ENCODE data around the gene FOXD1. TPM values are rescaled to one million over a fixed set of nuclear protein-coding genes. Genes with fewer than 3 reads are reported as not detected.
"Not testable (repeated sequence)": the region's sequence is repeated elsewhere in the genome, so short reads cannot be mapped to it uniquely, and the experiment has no call there.

FOXD1 gene
- not detected for polyA plus RNA-seq (2012; ENCODE audit: missing spikeins)

- DNase-seq (ENCODE audit: insufficient read length) = no peak
- TF ChIP-seq POLR2A (IDR thresholded peaks at IDR 0.05; ENCODE audit: low read depth, low read length) (no peak), TAF1 (IDR thresholded peaks at IDR 0.05; ENCODE audit: borderline replicate concordance, low read depth, low read length) (no peak), POLR2AphosphoS5 (IDR thresholded peaks at IDR 0.05; ENCODE audit: low read depth, low read length) (no peak)
- FAIRE-seq = no peak
Measured at GRCh38 chr5:73448463-73449136, at the start of gene FOXD1. Gene FOXD1, minus strand, starts transcription at chr5:73448777. Its CDS starts 415 bp downstream, at chr5:73448362.

GRCh38 chr5:73497497-73498056 lies 49.0 kb upstream of the FOXD1 start:
- peak; percentile 88 for FAIRE-seq
- DNase-seq (ENCODE audit: insufficient read length) = no peak
- TF ChIP-seq TAF1 (IDR thresholded peaks at IDR 0.05; ENCODE audit: borderline replicate concordance, low read depth, low read length) (no peak), POLR2A (IDR thresholded peaks at IDR 0.05; ENCODE audit: low read depth, low read length) (no peak), POLR2AphosphoS5 (IDR thresholded peaks at IDR 0.05; ENCODE audit: low read depth, low read length) (no peak)

GRCh38 chr5:73496984-73497457 lies 48.4 kb upstream of the FOXD1 start:
- TF ChIP-seq POLR2A (IDR thresholded peaks at IDR 0.05; ENCODE audit: low read depth, low read length) (no peak), POLR2AphosphoS5 (IDR thresholded peaks at IDR 0.05; ENCODE audit: low read depth, low read length) (no peak), TAF1 (IDR thresholded peaks at IDR 0.05; ENCODE audit: borderline replicate concordance, low read depth, low read length) (no peak)
- FAIRE-seq (no peak), DNase-seq (ENCODE audit: insufficient read length) (no peak)

- FAIRE-seq (no peak), DNase-seq (ENCODE audit: insufficient read length) (no peak)
- no peak for TF ChIP-seq TAF1 (IDR thresholded peaks at IDR 0.05; ENCODE audit: borderline replicate concordance, low read depth, low read length)
- TF ChIP-seq POLR2A (IDR thresholded peaks at IDR 0.05; ENCODE audit: low read depth, low read length) = no peak
- TF ChIP-seq POLR2AphosphoS5 (IDR thresholded peaks at IDR 0.05; ENCODE audit: low read depth, low read length) = no peak
Measured at GRCh38 chr5:73495772-73496335, 47.3 kb upstream of the FOXD1 start.

GRCh38 chr5:73494721-73495120 lies 46.1 kb upstream of the FOXD1 start:
- FAIRE-seq (no peak), DNase-seq (ENCODE audit: insufficient read length) (no peak)
- TF ChIP-seq POLR2AphosphoS5 (IDR thresholded peaks at IDR 0.05; ENCODE audit: low read depth, low read length) = no peak
- no peak for TF ChIP-seq TAF1 (IDR thresholded peaks at IDR 0.05; ENCODE audit: borderline replicate concordance, low read depth, low read length)
- TF ChIP-seq POLR2A (IDR thresholded peaks at IDR 0.05; ENCODE audit: low read depth, low read length) = no peak

GRCh38 chr5:73493421-73493820 lies 44.8 kb upstream of the FOXD1 start:
- no peak for FAIRE-seq
- no peak for DNase-seq (ENCODE audit: insufficient read length)
- TF ChIP-seq TAF1 (IDR thresholded peaks at IDR 0.05; ENCODE audit: borderline replicate concordance, low read depth, low read length) = no peak

- DNase-seq (ENCODE audit: insufficient read length) (no peak), FAIRE-seq (no peak)
- no peak for TF ChIP-seq TAF1 (IDR thresholded peaks at IDR 0.05; ENCODE audit: borderline replicate concordance, low read depth, low read length)
Measured at GRCh38 chr5:73491155-73491554, 42.6 kb upstream of the FOXD1 start.

- no peak for TF ChIP-seq POLR2A (IDR thresholded peaks at IDR 0.05; ENCODE audit: low read depth, low read length)
- no peak for TF ChIP-seq TAF1 (IDR thresholded peaks at IDR 0.05; ENCODE audit: borderline replicate concordance, low read depth, low read length)
- no peak for TF ChIP-seq POLR2AphosphoS5 (IDR thresholded peaks at IDR 0.05; ENCODE audit: low read depth, low read length)
- FAIRE-seq (no peak), DNase-seq (ENCODE audit: insufficient read length) (no peak)
Measured at GRCh38 chr5:73490088-73490487, 41.5 kb upstream of the FOXD1 start.

GRCh38 chr5:73488806-73489205 lies 40.2 kb upstream of the FOXD1 start:
- FAIRE-seq (no peak), DNase-seq (ENCODE audit: insufficient read length) (no peak)

GRCh38 chr5:73487815-73488214 lies 39.2 kb upstream of the FOXD1 start:
- TF ChIP-seq POLR2AphosphoS5 (IDR thresholded peaks at IDR 0.05; ENCODE audit: low read depth, low read length) (no peak), TAF1 (IDR thresholded peaks at IDR 0.05; ENCODE audit: borderline replicate concordance, low read depth, low read length) (no peak), POLR2A (IDR thresholded peaks at IDR 0.05; ENCODE audit: low read depth, low read length) (no peak)
- DNase-seq (ENCODE audit: insufficient read length) (no peak), FAIRE-seq (no peak)

More at GRCh38 chr5:73488806-73489205, 40.2 kb upstream of the FOXD1 start:
- no peak for TF ChIP-seq POLR2A (IDR thresholded peaks at IDR 0.05; ENCODE audit: low read depth, low read length)
- TF ChIP-seq POLR2AphosphoS5 (IDR thresholded peaks at IDR 0.05; ENCODE audit: low read depth, low read length) = no peak
- no peak for TF ChIP-seq TAF1 (IDR thresholded peaks at IDR 0.05; ENCODE audit: borderline replicate concordance, low read depth, low read length)

- FAIRE-seq = not testable (repeated sequence)
Measured at GRCh38 chr5:73487257-73487656, 38.7 kb upstream of the FOXD1 start.

GRCh38 chr5:73486119-73486899 lies 37.7 kb upstream of the FOXD1 start:
- FAIRE-seq (no peak), DNase-seq (ENCODE audit: insufficient read length) (no peak)
- TF ChIP-seq TAF1 (IDR thresholded peaks at IDR 0.05; ENCODE audit: borderline replicate concordance, low read depth, low read length) = no peak
- no peak for TF ChIP-seq POLR2AphosphoS5 (IDR thresholded peaks at IDR 0.05; ENCODE audit: low read depth, low read length)
- TF ChIP-seq POLR2A (IDR thresholded peaks at IDR 0.05; ENCODE audit: low read depth, low read length) = no peak

More at GRCh38 chr5:73487257-73487656, 38.7 kb upstream of the FOXD1 start:
- not testable (repeated sequence) for DNase-seq (ENCODE audit: insufficient read length)
